HG02840 (cell line): Measurements from ENCODE around the gene HTR3C.
"Not testable (repeated sequence)": the region's sequence is repeated elsewhere in the genome, so short reads cannot be mapped to it uniquely, and the experiment has no call there.

ENCODE experiments used
- ATAC-seq: cut with Tn5 transposase; IDR thresholded peaks from one replicate; pipeline ENCODE4 v1.9.1; 2021; ENCODE audit warnings: mild to moderate bottlenecking, moderate library complexity, moderate number of reproducible peaks; ENCODE audit not compliant: unreplicated experiment, low FRiP score

HTR3C gene

DNA sequence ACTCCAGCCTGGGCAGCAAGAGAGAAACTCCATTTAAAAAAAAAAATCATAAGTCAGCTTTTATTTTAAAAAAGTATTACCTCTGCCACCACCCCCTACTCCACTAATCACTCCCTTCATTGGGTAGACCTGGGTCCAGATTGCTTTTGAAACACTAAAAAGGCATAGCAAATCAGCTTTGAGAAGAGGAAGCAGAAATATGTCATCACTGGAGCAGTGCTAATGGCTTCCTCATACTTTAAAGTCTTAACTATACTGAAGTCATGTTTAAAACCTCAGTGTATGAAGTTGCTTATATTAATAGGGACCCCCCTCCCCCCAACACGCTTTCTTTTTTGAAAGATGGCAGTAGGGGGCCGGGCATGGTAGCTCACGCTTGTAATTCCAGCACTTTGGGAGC lies 22.3 kb upstream of the HTR3C start:
- no peak for ATAC-seq

DNA sequence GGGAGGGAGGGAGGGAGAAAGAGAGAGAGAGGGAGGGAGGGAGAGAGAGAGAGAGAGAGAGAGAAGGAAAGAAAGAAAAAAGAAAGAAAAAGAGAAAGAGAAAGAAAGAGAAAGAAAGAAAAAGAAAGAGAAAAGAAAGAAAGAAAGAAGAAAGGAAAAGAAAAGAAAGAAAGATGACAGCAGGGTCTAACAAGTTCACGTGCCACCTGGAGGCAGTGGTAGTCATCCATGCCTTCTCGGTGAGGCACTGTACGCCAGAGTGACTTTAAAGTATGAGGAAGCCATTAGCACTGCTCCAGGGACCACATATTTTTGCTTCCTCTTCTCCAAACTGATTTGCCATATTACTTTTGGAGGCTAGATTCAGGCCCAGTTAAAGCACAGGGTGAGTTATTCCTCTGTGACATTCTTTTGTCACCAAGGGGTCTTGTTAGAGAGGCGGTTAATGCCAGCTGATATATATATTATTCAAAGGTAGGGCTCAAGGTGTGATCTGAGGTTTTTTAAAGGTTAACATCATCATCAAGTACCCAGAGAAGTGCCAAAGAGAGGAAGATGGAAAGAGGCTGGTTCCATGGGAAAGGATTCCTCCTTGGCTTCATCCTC lies 21.6 kb upstream of the HTR3C start, which contains the start of gene HTR3D:
TSS of gene HTR3D (plus strand) at position 556 of the 606 bp plus-strand sequence. CDS start at position 556, 0 bp downstream.
- no peak for ATAC-seq

DNA sequence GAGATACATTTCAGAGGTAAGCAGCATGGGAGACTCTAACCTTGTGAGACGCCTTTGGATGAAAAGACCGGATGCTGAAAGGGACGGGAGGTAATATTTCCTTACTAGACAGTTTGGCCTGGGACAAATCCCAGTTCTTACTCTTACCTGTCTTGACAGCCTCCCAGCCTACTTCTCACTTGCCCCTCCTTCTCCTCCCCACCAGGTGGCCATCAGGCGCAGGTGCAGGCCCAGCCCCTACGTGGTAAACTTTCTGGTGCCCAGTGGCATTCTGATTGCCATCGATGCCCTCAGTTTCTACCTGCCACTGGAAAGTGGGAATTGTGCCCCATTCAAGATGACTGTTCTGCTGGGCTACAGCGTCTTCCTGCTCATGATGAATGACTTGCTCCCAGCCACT lies 15.0 kb upstream of the HTR3C start:
- no peak for ATAC-seq

DNA sequence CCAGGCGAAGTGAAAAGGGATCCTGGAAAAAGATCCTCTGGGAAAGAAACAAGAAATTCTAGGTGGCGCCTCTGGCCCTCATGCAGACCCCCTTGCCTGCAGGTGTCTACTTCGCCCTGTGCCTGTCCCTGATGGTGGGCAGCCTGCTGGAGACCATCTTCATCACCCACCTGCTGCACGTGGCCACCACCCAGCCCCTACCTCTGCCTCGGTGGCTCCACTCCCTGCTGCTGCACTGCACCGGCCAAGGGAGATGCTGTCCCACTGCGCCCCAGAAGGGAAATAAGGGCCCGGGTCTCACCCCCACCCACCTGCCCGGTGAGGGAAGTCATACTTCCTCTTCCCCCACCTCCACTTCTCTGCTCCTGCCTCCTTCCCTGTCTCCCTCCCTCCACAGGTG lies 14.5 kb upstream of the HTR3C start:
- not testable (repeated sequence) for ATAC-seq

DNA sequence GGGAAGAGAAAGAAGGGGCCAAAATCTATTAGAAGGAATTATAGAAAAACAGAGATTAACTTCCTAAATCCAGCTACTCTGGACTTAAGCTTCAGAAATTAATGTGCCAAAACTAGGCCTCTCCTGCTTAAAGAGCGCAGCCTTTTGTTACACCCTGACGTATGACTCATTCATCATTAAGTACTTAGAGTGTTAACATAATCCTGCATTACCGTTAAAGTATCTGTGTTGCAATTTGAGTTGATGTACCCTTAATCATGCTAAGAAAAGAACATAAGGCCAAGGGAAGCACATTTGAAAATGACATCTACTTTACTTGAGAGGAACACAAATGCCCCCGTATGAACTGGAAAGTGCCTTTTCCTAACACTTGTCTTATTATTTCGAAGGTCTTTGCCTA lies 13.4 kb upstream of the HTR3C start:
- ATAC-seq, result no peak

DNA sequence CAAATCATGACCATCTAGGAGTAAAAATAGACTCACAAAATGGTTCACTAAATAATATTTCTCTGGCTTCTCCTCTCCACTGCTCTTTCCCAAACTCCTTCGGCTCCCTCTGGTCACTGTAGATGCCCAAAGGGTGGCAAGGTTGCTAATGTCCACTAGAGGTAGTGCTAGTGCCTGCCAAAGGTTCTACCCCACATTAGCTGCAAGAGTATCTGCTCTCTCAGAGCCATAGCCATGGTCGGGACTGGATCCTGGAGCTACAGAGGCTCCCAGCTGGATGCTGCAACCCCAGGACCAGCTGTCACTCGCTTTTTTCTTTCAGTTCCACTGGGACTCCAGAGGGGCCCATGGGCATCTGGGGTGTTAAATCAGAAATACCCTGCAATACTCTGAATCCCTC lies 12.8 kb upstream of the HTR3C start:
- ATAC-seq, result no peak

DNA sequence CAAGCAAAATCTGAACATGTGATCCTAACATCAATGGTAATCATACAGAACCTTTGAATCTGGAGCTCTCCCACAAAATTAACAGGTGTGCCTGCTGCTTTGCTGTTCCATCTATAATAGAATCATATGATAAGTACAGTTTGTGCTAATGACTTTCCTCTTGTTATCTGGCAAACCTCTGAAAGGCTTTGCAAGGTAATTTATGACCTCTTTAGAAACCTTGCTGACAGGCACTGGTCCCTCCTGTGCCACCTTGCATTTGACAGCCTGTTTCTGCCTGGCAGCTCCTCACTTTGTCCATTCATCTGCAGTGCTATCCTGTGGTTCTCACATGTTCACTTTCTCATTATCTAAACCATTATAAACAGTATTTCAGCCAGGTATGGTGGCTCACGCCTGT lies 10.2 kb upstream of the HTR3C start:
- no peak for ATAC-seq

DNA sequence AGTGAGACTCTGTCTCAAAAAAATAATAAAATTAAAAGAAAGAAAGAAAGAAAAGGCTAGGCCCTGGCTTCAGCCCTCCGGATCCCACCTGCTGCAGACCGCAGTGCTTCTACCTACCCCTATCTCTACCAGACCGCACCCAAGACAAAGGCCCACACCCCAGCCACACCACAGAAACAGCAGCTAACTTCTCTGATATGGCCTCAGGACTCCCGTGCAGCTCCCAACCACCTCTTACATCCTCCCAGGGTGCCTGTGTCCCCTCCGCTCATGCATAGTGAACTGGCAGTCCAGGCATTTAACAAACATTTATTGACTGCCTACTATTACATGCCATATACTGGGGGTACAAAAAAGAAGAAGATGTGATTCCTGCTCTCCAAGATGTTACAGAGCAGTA lies 6.9 kb upstream of the HTR3C start:
- no peak for ATAC-seq

DNA sequence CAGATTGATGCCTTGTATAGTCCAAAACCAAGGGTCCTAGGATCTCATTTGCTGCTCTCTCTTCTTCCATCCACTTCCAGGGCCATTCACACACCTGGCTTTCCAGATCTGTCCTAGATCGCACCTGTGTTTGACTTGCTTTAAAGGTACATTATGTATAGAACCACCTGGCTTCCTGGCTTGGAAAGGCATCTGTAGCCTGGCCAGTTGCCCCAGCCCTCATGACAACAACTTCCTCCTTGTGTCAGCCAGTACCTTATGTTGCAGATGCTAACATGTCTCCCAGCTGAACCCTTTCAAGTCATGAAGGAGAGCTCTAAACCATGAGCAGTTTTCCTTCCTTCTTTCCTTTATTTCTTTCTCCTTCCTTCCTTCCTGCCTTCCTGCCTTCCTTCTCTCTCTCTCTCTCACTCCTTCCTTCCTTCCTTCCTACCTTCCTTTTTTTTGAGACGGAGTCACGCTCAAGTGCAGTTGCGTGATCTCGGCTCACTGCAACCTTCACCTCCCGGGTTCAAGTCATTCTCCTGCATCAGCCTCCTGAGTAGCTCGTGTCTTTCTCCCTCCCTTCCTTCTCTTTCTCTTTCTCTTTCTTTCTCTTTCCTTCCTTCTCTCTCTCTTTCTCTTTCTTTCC lies 2.5 kb upstream of the HTR3C start:
- ATAC-seq, result no peak

DNA sequence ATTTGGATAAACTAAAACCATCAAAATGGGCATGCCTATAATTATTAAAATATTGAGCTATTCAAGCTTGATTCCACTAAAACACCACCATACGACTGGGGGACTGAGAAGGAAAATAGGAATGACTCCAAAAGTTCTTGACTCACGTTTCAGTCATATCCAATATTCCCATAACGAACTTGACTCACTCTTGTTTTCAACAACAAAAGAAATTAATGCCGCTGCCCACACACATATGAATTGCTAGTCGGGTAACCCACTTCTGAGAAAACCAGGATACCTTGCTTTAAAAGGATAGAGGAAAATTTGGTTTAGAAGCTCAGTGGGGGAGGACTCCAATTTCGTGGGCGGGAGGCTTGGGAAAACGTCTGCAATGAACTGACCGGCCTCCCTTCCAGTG lies 5.2 kb downstream of the HTR3C start:
- no peak for ATAC-seq

DNA sequence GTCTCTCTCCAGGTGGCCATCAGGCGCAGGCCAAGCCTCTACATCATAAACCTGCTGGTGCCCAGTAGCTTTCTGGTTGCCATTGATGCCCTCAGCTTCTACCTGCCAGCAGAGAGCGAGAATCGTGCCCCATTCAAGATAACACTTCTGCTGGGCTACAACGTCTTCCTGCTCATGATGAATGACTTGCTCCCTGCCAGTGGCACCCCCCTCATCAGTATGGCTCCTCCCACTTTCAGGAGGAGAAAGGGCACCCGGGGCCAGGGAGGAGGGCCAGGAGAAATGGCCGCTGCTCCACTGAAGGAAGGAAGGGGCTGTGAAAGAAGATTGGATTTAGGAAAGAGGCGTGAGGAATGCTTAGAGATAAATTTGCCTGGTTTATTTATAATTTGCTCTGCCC lies 6.6 kb downstream of the HTR3C start:
- ATAC-seq, result no peak

DNA sequence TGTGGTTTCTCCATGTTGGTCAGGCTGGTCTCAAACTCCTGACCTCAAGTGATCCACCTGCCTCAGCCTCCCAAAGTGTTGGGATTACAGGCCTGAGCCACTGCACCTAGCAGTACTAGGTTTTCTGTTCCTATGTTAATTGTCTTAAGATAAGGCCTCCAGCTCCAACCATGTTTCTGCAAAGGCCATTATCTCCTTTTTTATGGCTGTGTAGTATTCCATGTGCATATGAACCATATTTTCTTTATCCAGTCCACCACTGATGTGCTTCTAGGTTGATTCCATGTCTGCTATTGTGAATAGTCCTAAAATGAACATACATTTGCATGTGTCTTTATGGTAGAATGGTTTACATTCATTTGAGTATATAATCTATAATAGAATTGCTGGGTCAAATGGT lies 9.8 kb downstream of the HTR3C start:
- ATAC-seq, result no peak

DNA sequence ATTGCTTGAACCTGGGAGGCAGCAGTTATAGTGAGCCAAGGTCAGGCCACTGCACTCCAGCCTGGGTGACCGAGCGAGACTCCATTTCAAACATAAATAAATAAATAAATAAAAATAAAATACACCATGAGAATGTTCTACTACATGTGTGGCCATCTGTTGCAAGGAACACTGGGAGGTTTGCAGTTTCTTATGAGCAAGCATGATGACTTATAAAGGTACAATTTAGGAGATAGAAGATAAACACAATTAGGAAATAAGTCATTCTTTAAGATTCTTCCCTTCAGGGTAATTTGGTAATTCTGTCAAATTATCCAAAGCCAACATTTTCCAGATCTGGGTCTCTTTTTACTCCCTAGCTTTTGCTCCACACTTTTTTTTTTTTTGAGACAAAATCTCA lies 13.4 kb downstream of the HTR3C start:
- ATAC-seq, result no peak

DNA sequence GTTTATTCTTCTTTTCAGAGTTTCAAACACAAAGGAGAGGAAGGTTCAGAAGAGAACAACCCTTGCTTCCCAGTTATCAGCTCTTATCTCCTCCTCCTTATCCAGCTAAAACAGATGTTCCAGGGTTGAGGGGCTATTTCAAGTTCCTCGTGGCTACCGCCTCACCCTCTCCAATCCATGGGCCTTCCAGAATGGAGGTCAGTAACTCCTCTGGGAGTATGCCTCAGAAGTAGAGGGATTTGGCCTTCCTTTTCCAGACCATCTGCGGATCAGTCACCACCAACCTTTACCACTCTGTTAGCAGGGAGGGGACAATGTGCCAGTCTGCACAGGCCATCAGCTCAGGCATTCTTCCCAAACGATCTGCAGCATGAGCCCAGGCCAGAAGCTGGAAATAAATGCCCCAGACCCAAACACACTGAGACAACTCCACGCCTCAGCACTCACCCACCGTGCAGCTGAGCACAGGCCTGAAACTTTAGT lies 14.8 kb downstream of the HTR3C start:
- ATAC-seq, result no peak

DNA sequence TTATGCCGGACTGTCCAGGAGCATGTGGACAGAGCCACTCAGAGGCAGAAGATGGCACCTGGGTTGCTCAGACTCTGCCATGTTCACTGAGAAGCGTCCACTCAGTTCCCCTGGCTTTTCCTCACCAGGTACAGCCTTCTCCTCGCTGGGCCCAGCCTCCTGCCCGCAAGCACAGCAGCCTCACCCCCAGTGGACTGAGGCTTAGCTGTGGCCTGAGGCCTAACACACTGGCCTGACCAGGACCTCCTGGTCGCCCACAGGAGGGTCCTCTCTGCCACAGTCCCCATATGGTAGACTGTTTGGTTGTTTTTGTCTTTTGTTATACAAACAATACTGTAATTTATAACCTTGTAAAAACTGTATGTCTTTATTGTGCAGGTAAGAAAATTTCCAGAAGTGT lies 15.5 kb downstream of the HTR3C start:
- ATAC-seq, result no peak

DNA sequence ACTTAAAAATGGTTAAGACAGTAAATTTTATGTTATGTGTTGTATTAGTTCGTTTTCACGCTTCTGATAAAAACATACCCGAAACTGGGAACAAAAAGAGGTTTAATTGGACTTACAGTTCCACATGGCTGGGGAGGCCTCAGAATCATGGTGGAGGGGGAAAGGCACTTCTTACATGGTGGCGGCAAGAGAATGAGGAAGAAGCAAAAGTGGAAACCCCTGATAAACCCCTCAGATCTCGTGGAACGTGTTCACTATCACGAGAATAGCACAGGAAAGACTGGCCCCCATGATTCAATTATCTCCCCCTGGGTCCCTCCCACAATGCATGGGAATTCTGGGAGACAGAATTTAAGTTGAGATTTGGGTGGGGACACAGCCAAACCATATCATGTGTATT lies 18.3 kb downstream of the HTR3C start:
- ATAC-seq, result not testable (repeated sequence)

DNA sequence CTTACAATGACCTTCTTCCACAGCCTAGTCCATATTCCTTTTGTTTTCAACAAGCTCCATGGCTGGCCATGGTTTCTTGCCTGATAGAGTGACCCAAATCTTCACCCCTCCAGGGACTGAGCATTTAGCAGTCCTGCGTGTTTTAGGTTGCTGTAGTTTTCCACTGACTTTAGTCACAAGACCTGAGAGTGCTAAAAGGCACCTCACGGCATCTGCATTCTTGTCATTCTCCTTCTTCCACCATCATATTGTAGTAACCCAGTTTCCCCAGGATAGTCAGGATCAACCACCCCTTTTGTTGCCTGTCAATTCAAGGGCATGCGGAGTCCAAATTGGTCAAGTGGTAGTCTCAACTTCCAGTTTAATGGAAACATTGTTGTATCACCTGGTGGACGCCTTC lies 20.8 kb downstream of the HTR3C start:
- ATAC-seq, result no peak

DNA sequence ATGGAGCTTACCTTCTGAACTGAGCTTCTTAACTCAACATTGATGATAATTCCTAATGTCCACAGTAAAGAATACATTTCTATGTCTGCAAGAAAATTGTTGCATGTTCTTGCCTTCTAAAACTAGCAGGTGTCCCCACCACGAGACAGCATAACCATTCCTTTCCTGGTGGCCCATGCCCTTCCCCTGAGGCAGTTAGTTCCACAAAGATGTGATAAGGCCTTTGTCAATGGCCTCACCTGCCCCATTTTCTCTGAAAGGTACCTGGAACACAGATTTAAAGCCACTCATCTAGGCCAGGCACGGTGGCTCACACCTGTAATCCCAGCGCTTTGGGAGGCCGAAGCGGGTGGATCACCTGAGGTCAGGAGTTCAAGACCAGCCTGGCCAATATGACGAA lies 23.1 kb downstream of the HTR3C start:
- no peak for ATAC-seq

DNA sequence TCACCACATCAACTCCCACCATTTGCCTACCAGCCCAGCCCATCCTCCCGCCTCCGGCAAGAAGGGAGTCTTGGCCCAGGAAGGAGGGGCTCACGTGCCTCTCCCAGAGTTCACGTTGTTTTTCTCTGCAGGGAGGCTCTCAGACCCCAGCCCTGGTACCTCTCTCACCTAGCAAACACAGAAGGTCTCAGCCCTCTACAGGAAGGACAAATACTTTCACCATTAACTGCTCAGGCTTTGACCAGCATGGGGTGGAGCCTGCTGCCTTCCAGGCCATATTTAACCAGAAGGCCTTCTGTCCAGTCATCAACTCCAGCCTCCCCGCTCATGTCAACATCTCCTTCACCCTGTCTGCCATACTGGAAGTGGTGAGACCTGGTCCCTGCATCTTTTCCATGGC lies 25.0 kb downstream of the HTR3C start:
- ATAC-seq, result no peak

DNA sequence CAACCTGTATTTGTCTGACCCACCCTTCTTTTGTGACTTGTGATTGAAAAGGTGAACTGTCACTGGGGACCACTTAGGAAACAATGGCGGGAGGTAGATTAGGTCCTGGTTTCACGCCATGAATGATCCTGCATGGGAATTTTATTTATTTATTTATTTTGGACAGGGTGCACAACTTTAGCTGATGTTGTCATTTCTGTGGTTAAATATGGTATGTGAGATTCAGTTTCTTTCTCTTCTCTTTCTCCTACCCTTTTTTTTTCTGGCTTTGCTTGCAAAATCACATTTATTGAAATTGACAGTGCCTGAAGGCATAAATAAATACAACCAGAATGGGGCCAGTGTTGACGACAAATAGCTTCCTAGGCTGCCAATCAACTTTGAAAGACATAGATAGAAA lies 26.0 kb downstream of the HTR3C start:
- no peak for ATAC-seq

DNA sequence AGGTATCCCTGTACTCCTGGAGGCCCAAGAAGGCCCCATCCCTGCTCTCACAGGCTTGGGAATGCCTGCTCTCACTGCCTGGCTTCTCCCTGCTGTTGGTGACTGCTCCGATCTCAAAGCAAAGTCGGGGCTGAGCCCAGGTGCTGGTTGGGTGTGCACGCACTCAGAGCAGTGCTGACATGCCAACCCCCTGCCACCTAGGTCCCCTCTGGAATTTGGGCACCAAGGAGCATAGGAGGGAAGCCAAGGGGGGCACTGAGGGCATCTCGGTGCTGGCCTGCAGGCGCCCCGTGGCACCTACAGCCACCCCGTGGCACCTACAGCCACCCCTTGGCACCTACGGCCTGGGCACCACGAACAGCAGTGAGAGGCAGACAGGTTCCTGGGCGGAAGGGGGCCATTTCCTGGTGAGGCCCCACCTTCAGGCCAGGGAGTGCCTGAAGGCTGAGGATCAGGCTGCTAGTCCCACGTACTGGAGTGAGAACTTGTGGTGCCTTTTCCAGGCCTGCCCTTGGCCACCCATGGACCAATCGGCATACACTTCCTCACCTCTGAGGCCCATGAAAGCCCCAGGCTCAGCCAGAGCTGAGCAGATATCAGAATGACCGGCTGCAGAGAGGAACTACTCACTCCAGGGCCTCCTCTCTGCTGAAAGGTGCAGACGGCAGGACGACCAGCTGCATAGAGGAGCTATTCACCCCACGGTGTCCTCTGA lies 28.4 kb downstream of the HTR3C start:
- ATAC-seq, result no peak

DNA sequence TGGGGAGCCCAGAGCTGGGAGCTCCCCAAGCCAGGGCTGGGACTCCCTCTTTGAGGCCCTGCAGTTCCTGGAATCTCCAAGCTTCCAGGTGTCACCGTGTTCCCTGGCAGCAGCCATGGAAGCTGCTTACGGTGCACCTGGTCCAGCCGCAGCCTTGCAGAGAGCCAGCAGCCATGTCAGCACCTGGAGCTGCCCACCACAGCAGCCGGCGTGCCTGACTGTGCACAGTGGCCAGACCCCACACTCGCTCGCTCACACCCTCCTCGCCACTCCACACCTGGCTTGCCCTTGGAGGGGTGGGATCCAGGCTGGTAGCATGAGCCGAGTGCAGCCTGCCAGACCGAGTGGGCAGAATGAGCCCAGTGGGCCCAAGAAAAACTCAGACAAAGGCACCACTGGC lies 29.2 kb downstream of the HTR3C start:
- no peak for ATAC-seq
